SK-N-MC (cell line): ENCODE measurements around the gene FANCG.

Experiments
- EZH2 ChIP-seq: fragments of 200-600 bp; sonication (generic); IDR thresholded peaks from one replicate; pipeline ENCODE4 v1.6.1; 2017; ENCODE audit warnings: antibody characterized with exemption
- FOXP2 ChIP-seq: optimal IDR thresholded peaks from 2 replicates; pipeline ENCODE3; 2011; ENCODE audit warnings: mild to moderate bottlenecking, moderate library complexity; ENCODE audit not compliant: insufficient read depth; ENCODE audit errors: extremely low read length, control extremely low read depth
- POLR2AphosphoS5 ChIP-seq: IDR thresholded peaks from 2 replicates; pipeline ENCODE4 v1.6.1; 2012; ENCODE audit warnings: mild to moderate bottlenecking, low read depth, low read length, borderline replicate concordance

DNA sequence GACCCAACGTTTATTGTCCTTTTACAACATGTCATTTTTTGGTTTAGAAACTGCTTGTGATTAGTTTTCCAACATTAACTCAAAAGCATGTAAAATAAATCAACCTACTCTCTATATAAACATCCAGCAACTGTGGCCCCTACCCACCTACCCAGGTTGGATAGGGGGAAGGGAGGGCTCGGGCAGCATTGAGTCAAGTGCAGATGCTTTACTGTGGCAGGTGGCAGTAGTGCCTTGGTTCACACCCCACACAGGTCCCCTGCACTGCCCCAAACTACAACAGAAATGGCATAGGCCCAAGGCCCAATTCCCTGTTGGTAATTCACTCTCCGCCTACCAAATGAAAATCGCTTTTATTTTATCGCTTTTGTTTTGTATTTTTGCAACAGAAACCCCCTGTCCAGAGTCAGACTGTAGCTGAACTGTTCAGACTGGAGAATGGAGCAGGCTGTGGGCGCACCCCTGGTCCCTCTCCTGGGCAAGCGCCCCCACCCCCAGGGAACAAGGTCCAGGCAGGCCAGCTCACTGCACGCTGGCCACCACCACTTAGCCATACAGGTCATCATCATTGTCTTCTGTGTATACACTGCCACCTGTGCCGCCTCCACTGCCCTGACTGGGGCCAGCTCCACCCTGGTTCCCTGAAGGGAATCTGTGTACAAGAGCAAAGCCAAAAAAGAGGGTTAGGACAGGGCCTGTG is 23.0 kb downstream of the FANCG start:
- no peak for TF ChIP-seq EZH2
- TF ChIP-seq POLR2AphosphoS5, result no peak
- TF ChIP-seq FOXP2, result no peak
